NT2/D1 (cell line): ENCODE measurements around the gene FSD1L.

Experiments used
- SUZ12 ChIP-seq: IDR thresholded peaks from 2 replicates; pipeline ENCODE4 v1.6.1; 2011; ENCODE audit not compliant: insufficient read length, insufficient read depth; ENCODE audit errors: extremely low read depth
- ZNF274 ChIP-seq: IDR thresholded peaks from 2 replicates; pipeline ENCODE4 v1.6.1; 2011; ENCODE audit warnings: mild to moderate bottlenecking, low read depth, low read length

- TF ChIP-seq SUZ12: no peak
- TF ChIP-seq ZNF274: no peak
Measured at GRCh38 chr9:105501414-105501813, 53.6 kb downstream of the FSD1L start.
